ENCODE results near the gene ACTR5. TPM values are rescaled to one million over a fixed set of nuclear protein-coding genes. Genes with fewer than 3 reads are reported as not detected.

ACTR5 gene
- total and polyA plus RNA-seq, 4 donors = 1.9 to 5.4 (median 4.0) TPM

GRCh38 chr20:38706509-38706908 is 41.8 kb upstream of the ACTR5 start:
- DNase-seq (ENCODE audit: low spot score) = no peak
- 26% methylated on average over 7 of the region's 7 CpGs for WGBS
- Histone ChIP-seq H3K36me3 (ENCODE audit: control insufficient read depth in 4 of 4, insufficient read depth in 3 of 4, low read depth in 1 of 4, low read length in 3 of 4) (no peaks in the 10 kb centered on the region), H3K4me1 (ENCODE audit: control insufficient read depth in 4 of 4, insufficient read depth in 4 of 4, low read length in 3 of 4) (no peaks in the 10 kb centered on the region), H3K9me3 (ENCODE audit: control insufficient read depth in 4 of 4, low read length in 3 of 4) (no peaks in the 10 kb centered on the region), H3K27me3 (ENCODE audit: control insufficient read depth in 4 of 4, insufficient read depth in 4 of 4, low read length in 3 of 4) (peaks cover 0 to 10% (median 0%) of the 10 kb centered on the region in 4 donors), H3K27ac (ENCODE audit: low read depth in 1 of 2, low read length in 2 of 2) (no peak overlapping the region), H3K4me3 (ENCODE audit: low read depth in 1 of 3, low read length in 3 of 3) (no peak overlapping the region), H3K9ac (ENCODE audit: low read depth in 1 of 2, low read length in 2 of 2) (no peak overlapping the region)
- TF ChIP-seq RXRA (IDR thresholded peaks at IDR 0.05) = no peak
- TF ChIP-seq EGR1 (IDR thresholded peaks at IDR 0.05; ENCODE audit: low read depth in 2 of 2) = no peak
- TF ChIP-seq HNF4A (conservative IDR thresholded peaks at IDR 0.05) = no peak
- TF ChIP-seq YY1 (IDR thresholded peaks at IDR 0.05) = no peak
- no peak for TF ChIP-seq FOXA1 (IDR thresholded peaks at IDR 0.05)
- TF ChIP-seq TAF1 (conservative IDR thresholded peaks at IDR 0.05) = no peak
- no peak for TF ChIP-seq JUND (IDR thresholded peaks at IDR 0.05)
- TF ChIP-seq REST (IDR thresholded peaks at IDR 0.05) = no peak
- no peak for TF ChIP-seq CTCF (IDR thresholded peaks at IDR 0.05; ENCODE audit: low read depth, low read length, missing input control)
- no peak for TF ChIP-seq NR2F2 (IDR thresholded peaks at IDR 0.05)
- TF ChIP-seq HNF4G (IDR thresholded peaks at IDR 0.05) = no peak
- TF ChIP-seq RAD21 (IDR thresholded peaks at IDR 0.05) = no peak
- no peak for TF ChIP-seq MAX (IDR thresholded peaks at IDR 0.05)
- no peak for TF ChIP-seq ZBTB33 (IDR thresholded peaks at IDR 0.05)
- no peak for TF ChIP-seq GABPA (IDR thresholded peaks at IDR 0.05 in 1 of 2, conservative IDR thresholded peaks at IDR 0.05 in 1 of 2)
- no peak for TF ChIP-seq ATF3 (IDR thresholded peaks at IDR 0.05)
- TF ChIP-seq SP1 (IDR thresholded peaks at IDR 0.05) = no peak
- TF ChIP-seq FOXA2 (IDR thresholded peaks at IDR 0.05) = no peak

All from liver (tissue), 9 donors.